OCI-LY1 (cell line): ENCODE results near the gene CELSR1.

Source experiments
- H2AFZ ChIP-seq: fragments of 200-600 bp; sonication (generic), shearing (Covaris generic); 2 replicates; pipeline ENCODE4 v1.6.0; 2014; ENCODE audit warnings: antibody characterized with exemption, mild to moderate bottlenecking, low read length
- H3F3A ChIP-seq: fragments of 200-600 bp; sonication (generic), shearing (Covaris generic); 2 replicates; pipeline ENCODE4 v1.6.0; 2014; ENCODE audit warnings: mild to moderate bottlenecking, antibody characterized with exemption, low read length, moderate library complexity; ENCODE audit not compliant: insufficient read depth
- H3K27ac ChIP-seq: fragments of 200-600 bp; sonication (generic); 2 replicates; pipeline ENCODE4 v1.5.1; 2014; ENCODE audit warnings: low read length, mixed run types, mild to moderate bottlenecking, low read depth; ENCODE audit not compliant: poor library complexity, severe bottlenecking
- H3K27me3 ChIP-seq: fragments of 200-600 bp; sonication (generic); 2 replicates; pipeline ENCODE4 v1.6.0; 2014; ENCODE audit warnings: antibody characterized with exemption, mild to moderate bottlenecking, low read length, moderate library complexity; ENCODE audit not compliant: insufficient read depth
- H3K36me3 ChIP-seq: fragments of 200-600 bp; sonication (generic); 2 replicates; pipeline ENCODE4 v1.6.1; 2014; ENCODE audit warnings: mild to moderate bottlenecking, antibody characterized with exemption, low read length, moderate library complexity, mixed read lengths; ENCODE audit not compliant: insufficient read depth
- H3K4me1 ChIP-seq: fragments of 200-600 bp; sonication (generic); 2 replicates; pipeline ENCODE4 v1.5.1; 2014; ENCODE audit warnings: mild to moderate bottlenecking, low read length, moderate library complexity; ENCODE audit not compliant: insufficient read depth, severe bottlenecking
- H3K4me2 ChIP-seq: fragments of 200-600 bp; sonication (generic), shearing (Covaris generic); 2 replicates; pipeline ENCODE4 v1.6.1; 2014; ENCODE audit warnings: low read length
- H3K4me3 ChIP-seq: fragments of 200-600 bp; sonication (generic); 2 replicates; pipeline ENCODE4 v1.5.1; 2014; ENCODE audit warnings: low read length, low read depth, mild to moderate bottlenecking, mixed read lengths; ENCODE audit not compliant: poor library complexity, severe bottlenecking
- H3K79me2 ChIP-seq: fragments of 200-600 bp; shearing (Covaris generic); 2 replicates; pipeline ENCODE4 v1.6.1; 2016; ENCODE audit warnings: mixed run types, low read length, mixed read lengths; ENCODE audit not compliant: insufficient read depth
- H3K9ac ChIP-seq: fragments of 200-600 bp; sonication (generic), shearing (Covaris generic); 2 replicates; pipeline ENCODE4 v1.6.1; 2014; ENCODE audit warnings: mild to moderate bottlenecking, low read length, mixed read lengths
- H3K9me2 ChIP-seq: fragments of 200-600 bp; sonication (generic), shearing (Covaris generic); 2 replicates; pipeline ENCODE4 v1.6.1; 2014; ENCODE audit warnings: low read depth, mild to moderate bottlenecking, low read length, mixed read lengths
- H3K9me3 ChIP-seq: fragments of 200-600 bp; shearing (Covaris generic); 2 replicates; pipeline ENCODE4 v1.6.1; 2014; ENCODE audit warnings: low read length, mixed read lengths
- H4K20me1 ChIP-seq: fragments of 200-600 bp; sonication (generic), shearing (Covaris generic); 2 replicates; pipeline ENCODE4 v1.6.0; 2016; ENCODE audit warnings: mild to moderate bottlenecking, low read length; ENCODE audit not compliant: insufficient read depth
- CTCF ChIP-seq: fragments of 200-600 bp; sonication (generic), shearing (Covaris generic); IDR thresholded peaks from 2 replicates; pipeline ENCODE4 v1.5.1; 2017; ENCODE audit warnings: mild to moderate bottlenecking, antibody characterized with exemption, low read length, moderate library complexity, mixed read lengths
- EZH2 ChIP-seq: fragments of 200-600 bp; sonication (generic), shearing (Covaris generic); IDR thresholded peaks from 2 replicates; pipeline ENCODE4 v1.8.0; 2017; ENCODE audit warnings: borderline replicate concordance, mixed run types, mild to moderate bottlenecking, antibody characterized with exemption, low read length, moderate library complexity, mixed read lengths

CELSR1 gene

GRCh38 chr22:46519377-46519776, 18.0 kb downstream of the CELSR1 start:
- no peaks in the 10 kb centered on the region for H3K9me2 ChIP-seq
- no peaks in the 10 kb centered on the region for H3K9me3 ChIP-seq
- no peak overlapping the region for H2AFZ ChIP-seq
- H3K27me3 ChIP-seq: peaks cover 4% of the 10 kb centered on the region; the same call in 1 of the 2 replicates
- no peak overlapping the region for H3K4me3 ChIP-seq
- peaks cover 3% of the 10 kb centered on the region for H3K4me1 ChIP-seq
- H3K79me2 ChIP-seq: no peaks in the 10 kb centered on the region
- TF ChIP-seq EZH2 (no peak), CTCF (no peak)
- no peak overlapping the region for H3K9ac ChIP-seq
- no peak overlapping the region for H3K27ac ChIP-seq
- H3K36me3 ChIP-seq: no peaks in the 10 kb centered on the region
- no peak overlapping the region for H3K4me2 ChIP-seq
- no peaks in the 10 kb centered on the region for H4K20me1 ChIP-seq
- H3F3A ChIP-seq: no peaks in the 10 kb centered on the region

- Histone ChIP-seq H3K27ac (no peak overlapping the region), H2AFZ (no peak overlapping the region), H3K79me2 (no peaks in the 10 kb centered on the region), H3K9ac (no peak overlapping the region), H3F3A (no peaks in the 10 kb centered on the region), H3K27me3 (peaks cover 4% of the 10 kb centered on the region; the same call in 1 of the 2 replicates), H3K9me3 (no peaks in the 10 kb centered on the region), H3K36me3 (no peaks in the 10 kb centered on the region), H3K9me2 (no peaks in the 10 kb centered on the region), H3K4me2 (no peak overlapping the region), H3K4me3 (no peak overlapping the region), H3K4me1 (peaks cover 3% of the 10 kb centered on the region), H4K20me1 (no peaks in the 10 kb centered on the region)
- TF ChIP-seq CTCF (no peak), EZH2 (no peak)
These were observed 18.7 kb downstream of the CELSR1 start for GRCh38 chr22:46518542-46519325.

GRCh38 chr22:46518038-46518437, 19.4 kb downstream of the CELSR1 start:
- no peak overlapping the region for H2AFZ ChIP-seq
- TF ChIP-seq EZH2: no peak
- TF ChIP-seq CTCF: no peak

More at GRCh38 chr22:46518038-46518437, 19.4 kb downstream of the CELSR1 start:
- H3K79me2 ChIP-seq: no peaks in the 10 kb centered on the region
- H3F3A ChIP-seq: no peaks in the 10 kb centered on the region
- no peaks in the 10 kb centered on the region for H4K20me1 ChIP-seq
- peaks cover 4% of the 10 kb centered on the region; the same call in 1 of the 2 replicates for H3K27me3 ChIP-seq
- no peak overlapping the region for H3K9ac ChIP-seq
- H3K4me1 ChIP-seq: peaks cover 3% of the 10 kb centered on the region
- H3K9me2 ChIP-seq: no peaks in the 10 kb centered on the region
- no peak overlapping the region for H3K4me2 ChIP-seq
- no peaks in the 10 kb centered on the region for H3K9me3 ChIP-seq
- H3K27ac ChIP-seq: no peak overlapping the region
- no peaks in the 10 kb centered on the region for H3K36me3 ChIP-seq
- H3K4me3 ChIP-seq: no peak overlapping the region
